HG03520 (cell line): Measurements from ENCODE around the gene ST6GAL1.
"Not testable (repeated sequence)": the region's sequence is repeated elsewhere in the genome, so short reads cannot be mapped to it uniquely, and the experiment has no call there.

Source experiments
- ATAC-seq: cut with Tn5 transposase; IDR thresholded peaks from one replicate; pipeline ENCODE4 v1.9.1; 2021; ENCODE audit warnings: mild to moderate bottlenecking, moderate library complexity; ENCODE audit not compliant: unreplicated experiment

ST6GAL1 gene

DNA sequence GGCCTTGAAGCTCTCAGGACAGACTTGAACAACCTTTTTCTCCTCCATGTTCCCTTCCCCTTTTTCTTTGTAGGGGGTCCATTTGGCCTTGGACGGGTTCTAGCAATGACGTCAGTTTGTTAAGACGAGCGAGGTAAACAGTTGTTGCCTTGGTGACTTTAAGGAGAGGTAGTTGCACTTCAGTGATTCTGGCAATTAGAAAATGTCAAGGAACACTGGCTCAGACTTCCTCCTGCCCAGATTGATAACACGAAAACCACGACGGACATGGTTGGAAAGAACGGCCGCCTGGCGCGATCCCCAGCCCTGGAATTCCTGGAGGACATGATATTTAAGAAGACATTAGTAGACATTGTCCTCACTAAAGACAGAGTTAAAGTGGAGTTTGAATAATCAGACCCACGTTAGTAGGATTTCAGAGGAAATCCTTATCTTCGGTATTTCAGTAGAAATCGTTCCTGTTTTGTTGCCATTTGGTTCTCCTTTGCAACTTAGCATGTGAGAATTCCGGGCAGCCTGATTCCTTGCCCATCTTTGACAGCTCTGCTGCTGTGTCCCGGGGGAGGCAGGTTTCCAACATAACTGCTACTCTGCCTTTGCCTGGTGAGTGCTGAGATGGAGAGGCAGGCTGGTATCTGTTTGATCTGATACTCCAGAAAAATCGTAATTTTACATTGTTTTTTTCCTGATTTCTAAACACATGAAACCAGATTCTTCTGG, 87.3 kb downstream of the ST6GAL1 start:
- ATAC-seq: no peak

DNA sequence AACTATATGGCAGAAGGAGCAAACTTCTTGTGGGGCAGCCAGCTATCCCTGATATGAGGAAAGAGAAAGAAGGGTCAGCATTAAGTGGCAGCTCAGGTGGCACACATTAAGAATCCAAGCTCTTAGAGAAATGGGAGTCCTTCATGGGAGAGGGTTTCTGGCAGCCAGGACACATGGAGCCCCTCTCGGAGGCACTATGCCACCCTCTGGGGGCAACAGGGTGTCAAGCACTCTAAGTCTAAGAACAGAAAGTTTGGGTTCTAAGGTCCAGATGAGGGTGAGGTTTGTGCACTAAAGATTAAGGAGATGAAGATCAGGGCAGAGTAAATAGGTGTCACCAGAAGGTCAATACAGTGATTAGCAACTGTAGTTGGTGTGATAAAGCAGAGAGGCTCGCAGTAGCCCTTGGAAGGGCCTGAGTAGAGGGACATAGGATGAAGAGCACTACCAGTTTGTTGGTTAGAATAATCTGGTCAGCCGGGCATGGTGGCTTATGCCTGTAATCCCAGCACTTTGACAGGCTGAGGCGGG, 89.3 kb downstream of the ST6GAL1 start:
- no peak for ATAC-seq

DNA sequence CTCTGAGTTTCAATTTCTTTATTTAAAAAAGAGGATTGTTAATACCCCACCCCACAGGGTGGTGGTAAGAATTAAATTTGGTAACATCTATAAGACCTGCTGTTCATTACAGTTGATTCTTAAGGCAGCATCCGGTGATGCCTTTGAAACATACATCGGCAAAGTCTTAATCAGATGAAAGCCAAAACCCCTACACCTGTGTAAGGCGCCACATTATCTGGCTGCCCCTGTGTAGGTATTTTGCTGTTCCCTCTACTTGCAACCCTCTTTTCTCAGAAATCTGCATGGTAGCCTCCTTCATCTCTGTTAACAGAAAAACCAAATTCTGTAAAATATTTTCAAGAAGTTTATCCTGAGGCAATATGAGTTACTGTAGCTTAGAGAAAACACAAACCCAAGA, 90.0 kb downstream of the ST6GAL1 start:
- no peak for ATAC-seq

DNA sequence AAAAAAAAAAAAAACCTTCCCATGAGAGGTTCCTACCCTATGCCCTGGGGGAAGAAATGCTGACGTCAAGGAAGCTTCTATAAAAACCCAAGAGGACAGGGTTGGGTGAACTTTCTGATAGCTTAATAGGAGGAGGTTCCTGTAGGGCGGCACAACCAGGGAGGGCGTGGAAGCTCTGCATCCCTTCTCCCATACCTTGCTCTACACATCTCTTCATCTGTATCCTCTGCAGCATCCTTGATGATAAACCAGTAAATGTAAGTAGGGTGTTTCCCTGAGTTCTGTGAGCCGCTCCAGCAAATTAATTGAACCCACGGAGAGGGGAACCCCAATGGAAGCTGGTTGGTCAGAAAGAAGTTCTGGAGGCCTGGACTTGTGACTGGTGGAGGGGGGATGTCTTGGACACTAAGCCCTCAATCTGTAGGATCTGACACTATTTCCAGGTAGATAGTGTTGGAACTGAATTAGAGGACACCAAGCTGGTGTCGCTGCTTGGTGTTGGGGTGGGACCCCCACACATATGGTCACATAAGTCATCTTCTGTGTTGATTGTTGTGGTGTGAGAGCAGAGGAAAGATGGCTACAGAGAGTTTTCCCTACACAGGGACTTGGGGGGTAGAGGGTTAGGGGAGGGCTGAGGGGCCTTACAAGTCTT, 91.5 kb downstream of the ST6GAL1 start:
- no peak for ATAC-seq

DNA sequence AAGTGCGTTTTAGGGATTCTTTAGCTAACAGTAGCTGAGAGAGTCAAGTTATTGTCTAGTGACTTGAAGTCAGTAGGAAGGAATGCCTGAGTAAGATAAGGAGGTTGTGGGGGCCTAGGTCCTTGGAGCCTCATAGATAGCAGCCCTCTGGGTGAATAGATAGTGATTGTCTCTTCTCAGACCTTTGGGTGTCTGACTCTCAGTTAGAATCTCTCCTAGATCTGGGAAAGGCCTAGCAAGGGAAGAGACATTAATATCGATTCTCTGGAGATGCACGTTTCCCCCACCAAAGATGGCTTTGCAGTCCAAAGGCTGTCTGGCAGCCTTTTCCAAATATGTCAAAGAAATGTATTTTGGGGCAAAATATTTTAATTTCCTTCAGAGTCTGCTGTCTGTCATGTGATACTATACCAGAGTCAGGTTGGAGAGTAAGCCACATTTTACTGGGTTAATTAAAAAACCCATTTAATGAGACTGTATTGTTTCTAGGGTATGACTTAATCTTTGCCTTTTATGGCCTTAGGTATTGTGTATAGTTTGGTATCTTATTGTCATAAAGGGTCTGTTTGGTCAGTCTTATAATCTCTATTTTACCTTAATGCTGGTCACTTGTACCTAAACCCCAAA, 92.2 kb downstream of the ST6GAL1 start:
- ATAC-seq: no peak

DNA sequence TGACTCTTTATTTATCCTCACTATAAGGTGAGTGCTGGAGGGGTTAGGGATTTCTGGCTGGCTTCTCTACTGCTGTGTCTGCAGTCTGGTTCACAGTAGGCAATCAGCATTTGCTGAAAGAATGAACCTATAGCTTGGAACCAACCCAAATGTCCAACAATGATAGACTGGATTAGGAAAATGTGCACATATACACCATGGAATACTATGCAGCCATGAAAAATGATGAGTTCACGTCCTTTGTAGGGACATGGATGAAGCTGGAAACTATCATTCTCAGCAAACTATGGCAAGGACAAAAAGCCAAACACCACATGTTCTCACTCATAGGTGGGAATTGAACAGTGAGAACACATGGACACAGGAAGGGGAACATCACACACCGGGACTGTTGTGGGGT, 93.0 kb downstream of the ST6GAL1 start:
- not testable (repeated sequence) for ATAC-seq

DNA sequence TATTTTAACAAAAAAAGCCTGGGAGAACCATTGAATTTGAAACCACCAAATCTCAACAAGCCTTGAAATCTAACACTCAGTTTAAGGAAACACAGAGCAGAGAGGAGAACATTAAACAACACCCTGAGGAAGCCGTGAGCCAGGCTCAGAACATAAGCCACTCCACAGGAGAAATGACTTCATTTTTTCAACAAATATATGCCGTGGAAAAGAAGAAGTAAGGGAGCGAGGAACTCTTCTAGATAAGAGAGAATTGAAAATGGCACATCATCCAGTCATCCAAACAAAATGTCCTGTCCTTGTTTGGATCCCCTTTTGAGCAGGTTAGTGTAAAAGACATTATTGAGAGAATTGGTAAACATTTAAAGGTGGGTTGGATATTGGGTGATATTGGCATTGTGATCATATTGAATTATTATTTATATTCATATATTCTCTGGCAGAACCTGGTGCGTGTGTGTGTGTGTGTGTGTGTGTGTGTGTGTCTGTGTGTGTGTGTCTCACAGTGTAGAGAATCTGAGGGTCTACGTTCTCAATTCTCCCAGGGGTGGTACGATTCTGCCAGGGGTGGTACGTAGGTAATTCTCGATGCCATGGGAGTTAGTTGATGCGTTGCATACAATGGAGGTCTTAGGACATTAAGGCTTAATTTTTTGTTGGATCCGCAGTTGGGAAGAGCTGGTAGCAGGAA, 94.4 kb downstream of the ST6GAL1 start:
- ATAC-seq: no peak

DNA sequence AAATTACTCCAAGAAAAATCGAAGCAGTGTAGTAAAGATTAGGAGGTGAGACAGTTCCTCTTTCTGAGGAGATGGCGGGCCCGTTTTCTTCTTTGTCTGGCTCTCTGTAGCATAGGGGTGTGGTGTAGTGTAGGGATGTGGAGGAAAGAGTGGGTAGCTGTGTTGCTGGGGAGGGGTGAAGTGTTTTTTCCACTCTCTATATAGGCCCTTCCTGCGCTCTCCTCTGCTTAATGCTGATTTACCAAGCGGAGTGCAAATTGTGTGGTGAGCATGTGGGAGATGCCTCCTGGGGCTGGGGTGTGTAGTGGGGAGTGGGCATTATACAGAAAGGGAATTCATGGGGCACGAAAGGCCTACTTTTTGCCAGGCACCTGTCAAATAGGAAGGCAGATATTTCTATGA, 94.9 kb downstream of the ST6GAL1 start:
- peak; percentile 24 for ATAC-seq

DNA sequence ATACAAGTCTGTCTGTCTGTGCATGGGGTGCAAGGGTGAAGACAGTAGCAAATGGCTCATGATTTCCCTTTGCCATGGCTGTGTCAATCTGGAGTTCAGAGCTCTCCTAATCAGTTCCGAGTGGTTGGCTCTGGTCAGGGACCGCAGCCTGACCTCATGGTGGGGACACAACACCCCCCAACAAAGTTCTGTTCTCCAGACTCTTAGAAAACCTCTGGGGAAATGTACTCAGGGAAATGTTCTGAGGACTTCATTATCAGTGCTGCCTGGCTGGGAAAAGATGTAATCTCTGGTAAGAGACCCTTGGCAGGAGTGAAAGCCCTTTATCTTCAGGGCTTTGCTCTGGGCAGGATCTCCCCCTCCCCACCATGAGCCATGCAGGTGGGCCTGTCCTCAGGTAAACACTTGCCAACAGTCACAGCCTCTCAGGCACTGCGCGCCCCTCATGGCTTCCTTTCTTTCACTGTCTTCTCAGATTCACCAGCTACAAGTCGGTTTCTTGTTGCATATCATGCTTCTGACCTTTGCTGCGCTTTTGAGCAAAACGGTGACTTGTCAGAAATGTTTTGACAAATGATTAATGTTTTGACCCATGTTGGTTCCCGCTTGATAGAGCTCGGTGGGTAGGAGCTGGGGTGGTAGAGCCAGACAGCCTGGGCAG, 95.5 kb downstream of the ST6GAL1 start:
- peak; percentile 19 for ATAC-seq

DNA sequence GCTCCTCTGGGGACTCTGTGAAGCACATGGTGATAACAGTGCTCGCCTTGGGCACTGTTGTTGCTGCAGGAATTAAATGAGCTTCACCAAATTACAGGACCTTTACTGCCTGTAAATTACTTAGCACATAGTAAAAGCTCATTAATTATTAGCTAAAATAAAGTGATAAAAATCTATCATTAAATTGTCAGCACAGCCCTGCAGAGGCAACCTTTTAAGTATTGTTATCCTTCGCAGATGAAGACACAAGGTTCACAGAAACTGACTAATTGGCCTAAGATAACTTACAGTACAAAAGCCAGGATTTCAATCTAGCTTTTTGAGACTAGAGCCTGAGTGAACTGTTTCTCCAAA, 96.0 kb downstream of the ST6GAL1 start:
- ATAC-seq: no peak

DNA sequence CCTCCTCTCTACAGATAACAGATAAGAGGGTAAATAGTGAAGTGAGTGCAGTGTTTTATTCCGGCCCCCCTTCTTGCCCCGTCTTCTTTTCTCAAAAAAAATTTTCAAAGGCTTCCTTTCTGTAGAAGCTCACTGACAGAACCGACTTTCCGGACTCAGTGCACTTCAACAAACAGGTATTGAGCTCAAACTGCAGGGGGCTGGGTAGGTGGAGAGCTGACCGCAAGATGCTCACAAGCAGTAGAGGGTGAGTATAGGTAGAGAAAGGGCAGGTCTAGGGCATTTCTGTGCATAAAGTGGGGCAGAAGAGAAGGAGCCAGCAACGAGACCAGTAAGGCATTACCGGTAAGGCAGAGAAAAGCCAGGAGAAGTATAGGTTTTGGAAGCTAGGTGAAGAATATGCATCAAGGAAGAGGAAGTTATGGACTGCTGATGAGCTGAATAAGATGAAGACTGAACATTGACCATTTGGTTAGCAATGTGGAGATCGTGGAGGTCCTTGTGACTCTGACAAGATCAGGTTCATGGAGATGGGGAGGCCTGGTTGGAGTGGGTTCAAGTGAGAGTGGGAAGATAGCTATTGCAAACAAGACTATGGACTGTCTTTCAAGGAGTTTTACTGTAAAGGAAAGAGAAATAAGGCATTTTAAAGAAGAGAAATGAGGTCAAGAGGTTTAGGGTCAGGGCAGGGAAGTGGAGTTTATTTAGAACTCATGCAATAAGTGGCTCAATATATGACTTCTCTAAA, 97.4 kb downstream of the ST6GAL1 start:
- no peak for ATAC-seq

DNA sequence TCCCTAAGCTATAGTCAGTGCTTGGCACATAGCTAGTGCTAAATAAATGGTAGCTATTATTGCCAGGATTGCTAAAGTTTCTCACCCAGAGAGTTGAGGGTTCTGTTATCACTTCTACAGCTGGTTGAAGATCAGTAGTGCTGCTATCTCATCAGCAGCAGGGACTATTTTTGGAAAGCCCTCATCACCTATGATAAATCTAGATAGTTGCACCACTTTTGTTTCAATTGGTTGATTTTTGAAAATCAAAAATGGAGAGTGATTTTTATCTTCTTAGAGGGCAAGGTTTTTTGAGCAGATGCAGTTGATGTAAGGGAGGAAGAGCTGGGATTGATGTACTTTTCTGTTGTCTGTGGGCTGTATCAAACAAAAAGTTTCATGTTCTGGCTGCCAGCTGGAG, 101.6 kb downstream of the ST6GAL1 start:
- no peak for ATAC-seq

DNA sequence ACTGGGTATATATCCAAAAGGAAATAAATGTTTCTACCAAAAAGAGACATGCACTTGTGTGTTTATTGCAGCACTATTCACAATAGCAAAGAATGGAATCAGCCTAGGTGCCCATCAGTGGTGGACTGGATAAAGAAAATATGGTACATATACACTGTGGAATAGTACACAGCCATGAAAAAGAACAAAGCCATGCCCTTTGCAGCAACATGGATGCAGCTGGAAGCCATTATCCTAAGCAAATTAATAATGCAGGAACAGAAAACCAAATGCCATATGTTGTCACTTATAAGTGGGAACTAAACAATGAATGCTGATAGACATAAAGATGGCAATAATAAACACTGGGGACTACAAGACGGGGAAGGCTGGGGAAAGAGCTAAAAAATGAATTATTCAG, 106.1 kb downstream of the ST6GAL1 start:
- no peak for ATAC-seq

DNA sequence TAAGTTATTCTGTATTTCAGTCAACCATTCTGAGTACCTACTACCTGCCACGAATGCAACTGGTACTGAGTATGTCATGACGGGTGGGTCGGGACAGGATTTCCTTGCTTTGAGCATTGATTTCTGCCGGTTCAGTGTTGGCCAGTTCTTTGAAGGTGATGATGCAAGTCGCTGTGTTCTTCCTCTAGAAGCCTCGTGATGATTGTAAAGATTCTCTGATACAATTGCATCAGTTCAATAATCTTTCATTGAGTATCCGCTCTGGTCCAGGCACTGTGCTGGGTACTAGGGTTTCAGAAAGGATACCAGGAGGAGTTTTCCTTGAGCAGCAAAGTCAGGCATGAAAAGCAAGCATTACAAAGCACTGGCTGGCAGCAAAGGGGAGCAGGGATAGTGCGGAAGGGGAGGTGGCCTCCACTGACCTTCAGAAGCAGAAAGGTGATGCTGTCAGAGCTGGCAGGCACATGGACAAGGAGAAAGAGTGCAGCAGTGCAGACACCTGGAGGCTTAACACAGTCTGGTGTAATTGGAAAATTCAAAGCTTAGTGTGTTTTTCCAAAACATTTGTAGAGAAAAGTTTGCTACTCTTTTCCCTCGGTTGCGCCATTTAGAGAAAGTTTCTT, 108.9 kb downstream of the ST6GAL1 start:
- ATAC-seq: no peak

DNA sequence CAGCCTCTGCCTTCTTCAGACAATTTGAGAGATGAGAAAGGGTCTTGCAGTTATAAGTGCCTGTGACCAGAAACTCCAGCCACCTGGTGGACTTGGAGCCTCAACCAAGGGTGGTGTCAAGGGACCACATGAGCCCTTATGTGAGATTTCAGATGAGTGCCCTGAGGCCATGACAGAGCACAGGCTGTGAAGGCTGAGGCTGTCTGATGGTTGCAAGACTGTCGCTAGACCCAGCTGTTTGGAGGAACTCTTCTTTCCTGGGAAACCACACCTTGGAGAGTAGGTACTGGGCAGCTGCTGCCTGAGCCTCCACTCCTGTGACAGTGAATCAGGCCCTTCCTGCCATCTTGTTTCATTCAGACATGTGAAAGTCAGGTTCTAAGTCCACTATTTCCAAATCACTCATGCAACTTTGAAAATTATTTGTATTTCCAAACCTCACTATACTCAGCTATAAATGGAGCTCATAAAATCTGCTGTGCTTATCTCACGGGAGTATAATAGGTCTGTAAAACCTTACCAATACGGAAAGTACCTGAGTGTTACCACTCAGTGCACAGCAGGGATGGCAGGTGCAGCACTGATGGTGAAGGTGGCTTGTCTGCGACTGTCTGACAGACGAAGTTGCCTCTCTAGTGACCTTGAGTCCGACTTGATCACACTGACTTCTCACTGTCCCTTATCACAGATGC, 109.5 kb downstream of the ST6GAL1 start:
- no peak for ATAC-seq

DNA sequence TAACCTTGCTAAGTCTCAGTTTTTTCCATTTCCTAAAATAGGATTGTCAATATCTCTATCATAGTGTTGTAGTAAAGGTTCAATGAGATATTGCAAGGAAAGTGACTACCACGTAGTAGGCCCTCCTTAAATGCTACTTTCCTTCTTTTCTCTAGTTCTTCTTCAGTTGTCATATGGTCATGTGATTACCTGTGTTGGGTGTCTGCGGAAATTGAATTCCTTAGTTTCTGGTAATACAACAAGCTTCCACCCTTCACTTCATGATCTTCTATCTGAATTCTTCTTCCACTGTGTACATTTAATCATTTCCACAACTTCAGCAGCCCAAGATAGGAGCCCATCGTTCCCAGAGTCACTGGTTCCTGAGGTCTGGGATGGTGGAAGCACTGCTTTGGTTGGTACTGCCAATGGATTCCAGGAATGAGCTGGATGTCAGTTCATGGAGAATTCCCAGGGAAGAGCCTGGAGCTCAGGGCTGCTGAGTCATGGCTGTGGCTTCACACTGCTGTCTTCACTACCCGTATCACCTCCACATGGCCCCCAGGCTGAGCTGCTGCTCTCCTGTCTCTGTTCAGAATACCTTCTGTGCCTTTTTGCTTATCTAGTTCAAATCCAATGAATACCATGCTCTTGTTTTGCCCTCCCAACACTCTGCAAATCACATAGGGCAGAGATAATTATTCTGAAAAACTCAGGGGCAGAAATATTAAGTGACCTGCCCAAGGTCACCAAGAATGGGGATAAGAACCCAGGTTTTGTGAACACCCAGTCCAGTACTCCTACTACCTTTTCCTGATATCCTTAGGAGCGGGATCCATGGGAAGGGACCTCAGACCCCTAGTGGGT, 110.4 kb downstream of the ST6GAL1 start:
- no peak for ATAC-seq

DNA sequence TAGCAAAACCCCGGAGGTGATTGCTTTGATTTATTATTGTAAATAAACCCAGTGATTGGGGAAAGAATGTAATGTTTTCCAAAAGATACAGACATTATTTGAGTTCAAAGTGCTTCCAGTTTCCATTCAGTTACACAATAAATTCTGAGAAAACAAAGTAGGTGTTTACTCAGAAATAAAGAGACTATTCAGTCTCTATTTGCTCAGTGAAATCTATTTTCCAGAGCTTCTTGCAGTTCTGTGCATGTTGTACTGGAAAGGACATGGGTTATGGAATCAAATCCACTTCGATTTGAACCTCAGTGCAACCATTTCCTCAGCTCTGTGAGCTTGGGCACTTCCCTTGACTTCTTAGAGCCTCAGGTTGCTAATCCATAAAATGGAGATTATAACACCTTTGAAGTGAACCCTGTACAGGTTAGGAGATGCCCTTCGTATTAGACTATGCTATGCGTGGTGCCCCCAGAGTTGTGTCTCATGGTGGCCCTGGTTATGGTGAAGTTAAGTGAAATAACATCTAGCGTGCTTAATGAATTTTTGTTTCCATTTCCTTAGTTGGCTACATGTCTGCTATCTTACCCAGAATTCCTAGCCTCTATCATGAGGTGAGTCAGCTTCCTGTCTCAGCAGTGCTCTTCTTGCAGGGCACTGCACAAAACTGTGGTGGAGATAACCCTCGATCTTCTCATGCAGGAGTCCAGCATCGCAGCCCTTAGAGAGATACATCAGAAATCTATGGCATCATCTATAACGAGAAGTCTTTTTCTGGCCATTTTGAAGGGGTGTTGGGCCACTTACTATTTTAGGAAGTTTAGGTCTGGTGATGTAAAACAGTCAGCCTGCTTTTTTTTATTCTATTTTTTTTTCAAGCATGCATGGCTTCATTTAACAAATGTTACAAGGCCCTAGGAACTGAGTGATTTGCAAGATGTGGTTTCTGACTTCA, 111.3 kb downstream of the ST6GAL1 start:
- peak; percentile 39 for ATAC-seq
